ENCODE measurements around the gene ECI1.

ECI1 gene

GRCh38 chr16:2296661-2297505 lies 45.5 kb upstream of the ECI1 start:
- no peak overlapping the region for H3K4me3 ChIP-seq (ENCODE audit: low read length)
- H4K8ac ChIP-seq (ENCODE audit: low read depth, low read length): no peak overlapping the region
- no peak overlapping the region for H3K9ac ChIP-seq (ENCODE audit: low read length)
- H3K23ac ChIP-seq (ENCODE audit: low read length): no peak overlapping the region
- WGBS (ENCODE audit: extremely low coverage, insufficient coverage, low lambda C conversion rate): no CpG with 5 or more reads among the region's 23 CpGs
- no peak overlapping the region for H2BK120ac ChIP-seq (ENCODE audit: low read depth, low read length)
- no peak overlapping the region for H3K4ac ChIP-seq (ENCODE audit: low read depth, low read length)
- no peak overlapping the region for H3K56ac ChIP-seq (ENCODE audit: low read length)
- H3K4me1 ChIP-seq (ENCODE audit: control insufficient read depth, low read depth, low read length): no peaks in the 10 kb centered on the region
- H3K4me2 ChIP-seq (ENCODE audit: low read length): no peak overlapping the region
- H3K27ac ChIP-seq (ENCODE audit: low read depth, low read length): no peak overlapping the region
- H2AK5ac ChIP-seq (ENCODE audit: low read length): no peak overlapping the region
- no peaks in the 10 kb centered on the region for H3K79me1 ChIP-seq (ENCODE audit: low read length)
- H4K5ac ChIP-seq (ENCODE audit: low read length): no peak overlapping the region
- H2BK15ac ChIP-seq (replicated peaks; ENCODE audit: low read depth): no peak overlapping the region
- H2BK5ac ChIP-seq (ENCODE audit: low read length): no peak overlapping the region
- H3K36me3 ChIP-seq (ENCODE audit: control insufficient read depth, insufficient read depth, low read length): no peaks in the 10 kb centered on the region
- H3K27me3 ChIP-seq (ENCODE audit: insufficient read depth, low read length, poor library complexity): no peaks in the 10 kb centered on the region
- DNase-seq: peak; percentile 65
- no peak overlapping the region for H3K18ac ChIP-seq (ENCODE audit: low read length)
- H3K79me2 ChIP-seq (ENCODE audit: control insufficient read depth, insufficient read depth, low read length): no peaks in the 10 kb centered on the region

GRCh38 chr16:2295056-2295798 lies 43.8 kb upstream of the ECI1 start:
- no peak for DNase-seq
- Histone ChIP-seq H3K79me1 (ENCODE audit: low read length) (no peaks in the 10 kb centered on the region), H2AK5ac (ENCODE audit: low read length) (no peak overlapping the region), H3K27ac (ENCODE audit: low read depth, low read length) (no peak overlapping the region), H3K18ac (ENCODE audit: low read length) (no peak overlapping the region), H3K4me3 (ENCODE audit: low read length) (no peak overlapping the region), H4K5ac (ENCODE audit: low read length) (no peak overlapping the region), H3K23ac (ENCODE audit: low read length) (no peak overlapping the region), H3K79me2 (ENCODE audit: control insufficient read depth, insufficient read depth, low read length) (no peaks in the 10 kb centered on the region), H2BK5ac (ENCODE audit: low read length) (no peak overlapping the region), H4K8ac (ENCODE audit: low read depth, low read length) (no peak overlapping the region), H3K4me2 (ENCODE audit: low read length) (no peak overlapping the region), H2BK15ac (replicated peaks; ENCODE audit: low read depth) (no peak overlapping the region), H3K4ac (ENCODE audit: low read depth, low read length) (no peak overlapping the region), H3K56ac (ENCODE audit: low read length) (no peak overlapping the region), H3K36me3 (ENCODE audit: control insufficient read depth, insufficient read depth, low read length) (no peaks in the 10 kb centered on the region), H3K4me1 (ENCODE audit: control insufficient read depth, low read depth, low read length) (no peaks in the 10 kb centered on the region), H3K9ac (ENCODE audit: low read length) (no peak overlapping the region), H3K27me3 (ENCODE audit: insufficient read depth, low read length, poor library complexity) (no peaks in the 10 kb centered on the region), H2BK120ac (ENCODE audit: low read depth, low read length) (no peak overlapping the region)
- WGBS (ENCODE audit: extremely low coverage, insufficient coverage, low lambda C conversion rate): no CpG with 5 or more reads among the region's 21 CpGs

- no peak overlapping the region for H2AK5ac ChIP-seq (ENCODE audit: low read length)
- H3K4me2 ChIP-seq (ENCODE audit: low read length): no peak overlapping the region
- H2BK15ac ChIP-seq (replicated peaks; ENCODE audit: low read depth): no peak overlapping the region
- no peak overlapping the region for H3K56ac ChIP-seq (ENCODE audit: low read length)
- no peak overlapping the region for H4K5ac ChIP-seq (ENCODE audit: low read length)
- no peaks in the 10 kb centered on the region for H3K79me1 ChIP-seq (ENCODE audit: low read length)
- WGBS (ENCODE audit: extremely low coverage, insufficient coverage, low lambda C conversion rate): no CpG with 5 or more reads among the region's 9 CpGs
- H3K79me2 ChIP-seq (ENCODE audit: control insufficient read depth, insufficient read depth, low read length): no peaks in the 10 kb centered on the region
- H3K27me3 ChIP-seq (ENCODE audit: insufficient read depth, low read length, poor library complexity): no peaks in the 10 kb centered on the region
- H2BK120ac ChIP-seq (ENCODE audit: low read depth, low read length): no peak overlapping the region
- H3K4me3 ChIP-seq (ENCODE audit: low read length): no peak overlapping the region
- no peak overlapping the region for H3K23ac ChIP-seq (ENCODE audit: low read length)
- no peak overlapping the region for H4K8ac ChIP-seq (ENCODE audit: low read depth, low read length)
- no peaks in the 10 kb centered on the region for H3K36me3 ChIP-seq (ENCODE audit: control insufficient read depth, insufficient read depth, low read length)
- no peak overlapping the region for H3K18ac ChIP-seq (ENCODE audit: low read length)
- no peak overlapping the region for H3K4ac ChIP-seq (ENCODE audit: low read depth, low read length)
- H2BK5ac ChIP-seq (ENCODE audit: low read length): no peak overlapping the region
- no peak for DNase-seq
- H3K27ac ChIP-seq (ENCODE audit: low read depth, low read length): no peak overlapping the region
- H3K4me1 ChIP-seq (ENCODE audit: control insufficient read depth, low read depth, low read length): no peaks in the 10 kb centered on the region
- no peak overlapping the region for H3K9ac ChIP-seq (ENCODE audit: low read length)
Measured at GRCh38 chr16:2292221-2292620, 40.8 kb upstream of the ECI1 start.

- Histone ChIP-seq H3K4ac (ENCODE audit: low read depth, low read length) (no peak overlapping the region), H3K36me3 (ENCODE audit: control insufficient read depth, insufficient read depth, low read length) (no peaks in the 10 kb centered on the region), H3K4me2 (ENCODE audit: low read length) (no peak overlapping the region), H3K23ac (ENCODE audit: low read length) (no peak overlapping the region), H4K8ac (ENCODE audit: low read depth, low read length) (no peak overlapping the region), H2BK5ac (ENCODE audit: low read length) (no peak overlapping the region), H3K18ac (ENCODE audit: low read length) (no peak overlapping the region), H2BK120ac (ENCODE audit: low read depth, low read length) (no peak overlapping the region), H3K9ac (ENCODE audit: low read length) (no peak overlapping the region), H3K27ac (ENCODE audit: low read depth, low read length) (no peak overlapping the region), H3K4me1 (ENCODE audit: control insufficient read depth, low read depth, low read length) (no peaks in the 10 kb centered on the region), H3K4me3 (ENCODE audit: low read length) (no peak overlapping the region), H3K56ac (ENCODE audit: low read length) (no peak overlapping the region), H2AK5ac (ENCODE audit: low read length) (no peak overlapping the region), H3K79me2 (ENCODE audit: control insufficient read depth, insufficient read depth, low read length) (no peaks in the 10 kb centered on the region), H3K79me1 (ENCODE audit: low read length) (no peaks in the 10 kb centered on the region), H3K27me3 (ENCODE audit: insufficient read depth, low read length, poor library complexity) (no peaks in the 10 kb centered on the region), H2BK15ac (replicated peaks; ENCODE audit: low read depth) (no peak overlapping the region), H4K5ac (ENCODE audit: low read length) (no peak overlapping the region)
- WGBS (ENCODE audit: extremely low coverage, insufficient coverage, low lambda C conversion rate): no CpG with 5 or more reads among the region's 23 CpGs
- no peak for DNase-seq
Measured at GRCh38 chr16:2289282-2289681, 37.9 kb upstream of the ECI1 start.

GRCh38 chr16:2288726-2289125 lies 37.3 kb upstream of the ECI1 start:
- Histone ChIP-seq H4K5ac (ENCODE audit: low read length) (no peak overlapping the region), H3K4ac (ENCODE audit: low read depth, low read length) (no peak overlapping the region), H2BK5ac (ENCODE audit: low read length) (no peak overlapping the region), H3K27me3 (ENCODE audit: insufficient read depth, low read length, poor library complexity) (no peaks in the 10 kb centered on the region), H2AK5ac (ENCODE audit: low read length) (no peak overlapping the region), H2BK120ac (ENCODE audit: low read depth, low read length) (no peak overlapping the region), H4K8ac (ENCODE audit: low read depth, low read length) (no peak overlapping the region), H3K4me1 (ENCODE audit: control insufficient read depth, low read depth, low read length) (no peaks in the 10 kb centered on the region), H2BK15ac (replicated peaks; ENCODE audit: low read depth) (no peak overlapping the region), H3K79me1 (ENCODE audit: low read length) (no peaks in the 10 kb centered on the region), H3K27ac (ENCODE audit: low read depth, low read length) (no peak overlapping the region), H3K18ac (ENCODE audit: low read length) (no peak overlapping the region), H3K9ac (ENCODE audit: low read length) (no peak overlapping the region), H3K4me3 (ENCODE audit: low read length) (no peak overlapping the region), H3K23ac (ENCODE audit: low read length) (no peak overlapping the region), H3K4me2 (ENCODE audit: low read length) (no peak overlapping the region), H3K36me3 (ENCODE audit: control insufficient read depth, insufficient read depth, low read length) (no peaks in the 10 kb centered on the region), H3K79me2 (ENCODE audit: control insufficient read depth, insufficient read depth, low read length) (no peaks in the 10 kb centered on the region), H3K56ac (ENCODE audit: low read length) (no peak overlapping the region)
- DNase-seq: no peak
- no CpG with 5 or more reads among the region's 8 CpGs for WGBS (ENCODE audit: extremely low coverage, insufficient coverage, low lambda C conversion rate)
